ENCODE data around the gene ZMIZ1.
A peak's percentile ranks its signal among the peaks of the same experiment; 100 is the strongest.

ZMIZ1 gene

GRCh38 chr10:79186486-79187120 lies 117.8 kb downstream of the ZMIZ1 start:
- no peak for DNase-seq (ENCODE audit: low read depth in 3 of 3)

DNA sequence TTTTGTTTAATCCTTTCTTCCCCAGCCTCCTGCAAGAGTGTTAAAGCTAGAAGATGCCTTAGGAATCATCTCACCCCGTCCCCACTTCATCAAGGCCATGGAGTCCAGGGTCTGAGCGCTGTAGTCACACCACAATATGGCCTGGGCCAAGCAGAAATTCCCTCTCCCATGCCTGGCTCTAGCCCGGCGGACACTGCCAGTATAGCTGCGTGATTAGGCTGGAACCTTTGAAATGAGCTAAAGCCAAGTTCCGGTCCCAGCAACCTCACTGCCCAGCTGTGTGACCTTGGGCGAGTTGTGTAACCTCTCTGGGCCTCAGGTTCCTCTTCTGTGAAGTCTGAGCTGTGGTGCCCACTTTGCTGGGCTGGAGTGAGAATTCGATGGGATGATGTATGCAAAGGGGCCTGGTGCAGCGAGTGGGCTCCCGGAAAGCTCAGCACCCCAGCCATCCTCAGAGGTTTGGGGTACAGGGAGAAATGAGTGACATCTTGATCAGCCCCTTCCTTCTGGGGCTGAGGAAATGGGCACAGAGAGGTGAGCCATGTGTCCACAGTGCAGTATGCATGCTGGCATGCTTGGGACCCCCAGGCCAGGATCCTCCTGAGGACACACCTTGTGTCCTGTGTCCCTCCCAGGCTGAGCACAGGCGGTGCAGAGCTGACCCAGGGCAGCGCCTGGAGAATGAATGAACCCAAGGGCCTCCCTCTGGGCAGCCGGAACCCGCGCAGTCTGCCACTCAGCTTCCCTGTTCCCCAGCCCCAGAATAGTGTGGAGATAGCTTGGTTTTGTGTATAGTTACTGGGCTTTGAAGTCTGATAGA lies 118.6 kb downstream of the ZMIZ1 start:
- DNase-seq (ENCODE audit: low read depth in 3 of 3) = no peak

DNA sequence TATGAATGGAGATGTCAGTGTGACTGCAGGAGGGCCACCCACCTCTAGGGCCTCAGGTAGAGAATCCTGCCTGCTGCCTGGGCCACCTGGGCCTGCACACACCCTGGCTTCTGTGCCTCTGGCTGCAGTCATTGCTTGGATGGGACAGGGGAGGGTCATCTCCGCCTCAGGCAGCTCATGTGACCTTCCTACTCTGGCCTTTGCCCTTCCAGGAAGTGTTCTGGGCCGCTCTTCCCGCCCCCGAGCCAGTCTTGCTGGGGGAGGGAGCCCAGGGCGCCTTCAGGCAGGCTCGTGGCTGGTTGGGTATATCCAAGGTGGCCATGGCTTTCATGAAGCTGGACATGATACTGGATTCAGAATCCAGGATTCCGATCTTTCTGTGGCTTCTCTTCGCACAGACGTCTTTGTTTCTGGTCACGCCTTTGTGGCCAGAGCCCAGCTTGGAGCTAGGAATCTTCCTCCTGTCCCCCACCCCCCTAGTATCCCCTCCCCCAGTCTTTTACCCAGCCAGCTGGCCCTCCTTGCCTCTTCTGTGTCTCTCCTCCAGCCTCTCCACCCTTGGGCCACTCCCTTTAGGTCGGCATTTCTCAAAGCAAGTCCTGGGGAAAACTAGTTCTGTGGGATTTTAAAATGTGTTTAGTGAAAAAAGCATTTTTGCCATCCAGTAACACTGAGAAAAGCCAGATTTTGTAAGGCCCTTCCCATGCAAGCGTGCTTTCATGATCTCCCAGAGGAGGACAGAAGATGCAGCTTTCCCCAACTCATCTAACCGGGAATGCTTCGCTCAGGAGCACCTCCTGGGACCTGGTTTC lies 119.6 kb downstream of the ZMIZ1 start:
- no peak for DNase-seq (ENCODE audit: low read depth in 3 of 3)

GRCh38 chr10:79189181-79189580 lies 120.4 kb downstream of the ZMIZ1 start:
- DNase-seq (ENCODE audit: low read depth in 3 of 3) = no peak

- DNase-seq (ENCODE audit: low read depth in 3 of 3) = no peak
These were observed 121.2 kb downstream of the ZMIZ1 start for GRCh38 chr10:79189853-79190435.

DNA sequence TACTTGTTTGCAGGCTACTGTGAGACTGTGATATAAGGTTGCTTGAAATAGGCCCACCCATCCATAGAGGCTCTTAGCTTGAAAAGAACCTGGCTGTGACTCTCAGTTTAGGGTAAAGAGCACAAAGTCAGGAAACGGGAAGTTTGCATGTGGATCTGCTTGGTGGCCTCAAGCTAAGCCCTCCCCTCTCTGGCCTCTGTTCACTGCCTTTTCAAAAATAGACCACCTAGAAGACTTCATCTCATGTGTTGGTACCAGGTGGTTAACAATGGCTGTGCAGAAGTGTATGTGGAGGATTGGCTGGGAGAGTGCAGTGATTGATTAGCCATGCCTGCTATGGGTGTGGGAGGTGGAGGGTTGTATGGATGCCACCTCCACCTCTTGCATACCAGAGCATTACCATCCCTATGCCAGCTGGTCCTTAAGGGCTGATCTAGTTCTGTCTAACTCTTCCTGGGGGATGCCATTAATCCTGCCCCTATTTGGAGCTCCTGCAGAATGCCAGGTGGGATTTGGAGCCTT lies 122.0 kb downstream of the ZMIZ1 start:
- no peak for DNase-seq (ENCODE audit: low read depth in 3 of 3)

- no peak for DNase-seq (ENCODE audit: low read depth in 3 of 3)
These were observed 123.3 kb downstream of the ZMIZ1 start for GRCh38 chr10:79191951-79192676.

DNA sequence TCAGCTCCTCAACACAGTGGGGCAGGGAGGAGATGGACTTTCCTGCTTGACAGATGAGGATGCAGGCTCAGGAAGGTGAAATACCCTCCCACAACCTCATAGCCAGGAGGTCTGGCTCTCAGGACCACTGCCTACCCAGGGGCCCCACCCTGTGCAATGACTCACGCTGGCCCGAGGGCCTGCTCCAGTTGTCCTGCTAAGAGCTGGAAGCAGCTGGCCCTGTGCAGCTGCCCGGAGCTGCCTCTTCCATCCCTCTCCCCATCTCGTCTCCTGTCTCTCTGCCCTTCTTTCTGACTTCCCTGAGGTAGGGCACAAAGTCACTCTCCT lies 123.9 kb downstream of the ZMIZ1 start:
- DNase-seq (ENCODE audit: low read depth in 3 of 3) = no peak

DNA sequence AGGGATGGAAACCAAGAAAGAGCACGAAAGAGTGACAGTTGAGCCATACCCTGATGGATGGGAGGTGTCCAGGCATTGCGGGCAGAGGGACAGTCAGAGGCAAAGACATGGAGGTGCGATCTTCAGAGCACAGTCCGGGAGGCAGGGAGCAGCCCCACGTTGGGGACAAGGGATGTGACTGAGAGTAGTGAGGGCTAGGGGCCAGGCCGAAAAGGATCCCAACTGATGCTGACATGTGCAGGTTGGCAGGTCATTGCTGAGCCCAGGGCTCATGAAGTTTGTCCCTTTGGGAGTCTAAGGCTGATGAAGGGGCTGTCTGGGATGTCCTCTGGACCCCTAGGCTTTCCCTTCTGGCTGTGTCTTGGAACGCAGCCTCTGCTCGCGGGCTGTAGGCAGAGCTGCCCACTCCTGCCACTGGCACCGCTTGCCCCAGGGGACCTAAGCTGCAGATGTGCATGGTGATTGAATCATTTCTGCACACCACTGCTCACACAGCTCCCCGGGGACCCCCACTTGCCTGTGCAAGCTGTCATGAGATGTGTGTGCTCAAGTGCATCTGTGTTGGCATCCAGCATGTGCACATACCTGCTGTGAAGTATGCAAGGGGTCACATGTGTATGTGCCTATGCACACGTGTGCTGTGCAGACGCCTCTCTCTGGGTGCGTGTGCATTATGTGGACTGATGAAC lies 125.1 kb downstream of the ZMIZ1 start:
- DNase-seq (ENCODE audit: low read depth in 3 of 3) = no peak

- DNase-seq (ENCODE audit: low read depth in 3 of 3) = peak; percentile 65 to 74 (median 66)
These were observed 126.5 kb downstream of the ZMIZ1 start for GRCh38 chr10:79195091-79195923.

DNA sequence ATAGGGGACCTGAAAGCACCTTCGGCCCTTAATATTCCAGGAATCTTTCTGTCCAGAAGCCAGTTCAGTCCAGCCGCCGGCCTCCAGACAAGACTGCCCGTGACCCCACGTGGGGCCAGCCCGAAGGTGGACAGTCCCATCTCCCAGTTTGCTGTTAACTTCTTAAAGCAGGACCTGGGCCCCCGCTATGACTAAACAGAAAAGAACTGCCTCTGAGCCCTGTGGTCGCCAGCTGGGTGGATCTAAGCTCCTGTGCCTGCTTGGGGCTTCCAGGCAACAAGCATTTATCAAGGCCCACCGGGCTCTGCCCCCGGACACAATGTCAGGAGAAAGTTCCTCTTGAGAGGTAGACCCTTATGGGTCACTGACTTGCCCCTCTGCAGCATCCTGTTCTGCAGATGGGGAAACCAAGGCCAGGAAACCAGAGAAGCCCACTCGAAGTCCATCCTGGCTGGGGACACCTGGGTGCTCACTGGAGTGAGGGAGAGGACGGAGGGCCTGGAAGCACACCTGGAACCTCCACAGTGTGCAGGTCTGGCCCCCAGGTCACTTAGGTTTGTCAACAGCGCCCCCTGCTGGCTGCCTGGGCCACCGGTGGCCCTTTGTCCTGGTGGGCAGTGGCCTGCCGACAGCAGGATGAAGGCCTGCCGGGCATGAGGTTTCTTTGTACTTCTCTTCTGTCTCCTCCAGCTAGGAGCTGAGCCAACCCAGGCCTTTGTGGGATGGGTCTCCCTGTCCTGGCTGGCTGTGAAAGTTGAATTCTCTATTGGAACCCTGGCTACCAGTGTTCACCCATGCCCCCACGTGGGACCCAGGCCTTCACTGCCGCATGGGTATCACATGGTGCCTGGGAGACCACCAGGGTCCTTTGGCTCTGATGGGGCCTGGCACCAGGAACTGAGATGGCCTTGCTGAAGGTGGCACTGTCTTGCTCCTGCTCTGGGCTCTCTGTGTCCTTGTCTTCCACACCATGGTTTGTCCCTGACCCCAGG lies 128.0 kb downstream of the ZMIZ1 start:
- peak; percentile 48 to 73 (median 57) for DNase-seq (ENCODE audit: low read depth in 3 of 3)

DNA sequence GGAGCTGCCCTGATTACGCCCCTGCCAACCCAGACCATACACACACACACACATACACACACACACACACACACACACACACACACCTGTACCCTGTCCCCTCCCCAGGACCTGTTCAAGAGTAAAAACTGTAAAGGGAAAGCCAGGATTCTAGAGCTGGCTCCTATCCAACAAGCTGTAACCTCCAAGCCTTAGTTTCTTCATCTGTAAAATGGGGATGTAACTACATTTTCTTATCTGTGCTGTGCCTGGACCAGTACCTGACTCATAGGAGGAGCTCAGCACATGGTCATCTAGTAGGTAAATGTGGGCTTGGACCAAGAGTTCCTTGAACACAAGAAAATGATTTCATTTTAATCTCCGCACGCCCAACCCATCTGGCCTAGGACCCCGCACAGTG lies 128.8 kb downstream of the ZMIZ1 start:
- DNase-seq (ENCODE audit: low read depth in 3 of 3) = no peak

- no peak for DNase-seq (ENCODE audit: low read depth in 3 of 3)
These were observed 131.6 kb downstream of the ZMIZ1 start for GRCh38 chr10:79200346-79200745.

DNA sequence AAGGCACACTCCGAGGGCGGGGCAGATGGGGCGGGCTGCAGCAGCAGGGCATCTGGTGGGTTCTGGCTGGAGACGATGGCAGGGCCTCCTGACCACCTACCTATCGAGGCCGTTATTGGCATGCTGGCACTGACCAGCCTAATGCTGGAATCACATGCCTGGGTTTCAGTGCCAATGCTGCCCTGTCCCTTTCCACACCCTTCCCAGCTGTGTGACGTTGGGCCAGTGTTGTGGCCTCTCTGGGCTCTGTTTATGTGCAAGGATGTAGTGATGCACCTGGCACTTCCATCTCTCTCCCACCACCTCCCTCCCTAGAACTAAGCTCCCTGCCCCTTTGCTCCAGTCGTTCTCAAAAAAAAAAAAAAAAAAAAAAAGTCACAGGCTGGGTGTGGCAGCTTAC lies 132.9 kb downstream of the ZMIZ1 start:
- DNase-seq (ENCODE audit: low read depth in 3 of 3) = no peak

DNA sequence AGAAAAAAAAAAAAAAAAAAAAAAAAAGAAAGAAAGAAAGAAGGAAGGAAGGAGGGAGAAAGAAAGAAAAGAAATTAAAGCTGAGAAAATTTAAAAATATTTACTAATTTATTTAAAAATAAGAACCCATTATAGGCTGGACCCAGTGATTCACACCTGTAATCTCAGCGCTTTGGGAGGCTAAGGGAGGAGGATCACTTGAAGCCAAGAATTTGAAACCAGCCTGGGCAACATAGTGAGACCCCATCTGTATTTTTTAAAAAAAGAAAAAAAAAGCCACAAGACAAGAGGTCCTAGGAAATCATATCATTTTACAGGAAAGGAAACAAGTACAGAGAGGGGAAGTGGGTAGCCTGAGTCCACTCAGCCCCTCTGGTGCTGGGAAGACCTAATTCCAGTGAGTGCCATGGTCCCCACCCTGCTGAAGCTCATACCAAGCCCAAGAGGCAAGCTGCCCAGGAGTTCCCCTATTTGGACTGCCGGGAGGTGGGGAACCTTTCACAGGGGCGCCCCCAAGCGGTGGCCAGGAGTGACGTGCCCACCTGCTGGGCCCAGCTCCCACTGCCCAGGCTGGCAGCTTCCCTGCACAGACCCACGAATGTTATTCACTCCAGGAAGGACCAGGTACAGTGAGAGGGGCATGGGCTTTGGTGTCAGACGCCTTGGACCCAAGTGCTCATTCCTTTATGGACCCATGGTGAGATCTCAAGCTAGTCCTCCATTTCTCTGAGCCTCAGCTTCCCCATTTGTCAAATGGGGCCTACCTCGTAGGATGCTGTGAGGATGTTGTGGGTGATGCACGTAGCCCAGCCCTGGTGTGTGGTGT lies 133.6 kb downstream of the ZMIZ1 start:
- DNase-seq (ENCODE audit: low read depth in 3 of 3) = peak in 1 of 3 experiments; percentile 35

- DNase-seq (ENCODE audit: low read depth in 3 of 3) = no peak
These were observed 134.4 kb downstream of the ZMIZ1 start for GRCh38 chr10:79203014-79203644.

GRCh38 chr10:79203833-79204232 lies 135.1 kb downstream of the ZMIZ1 start:
- no peak for DNase-seq (ENCODE audit: low read depth in 3 of 3)

All from stimulated activated CD4-positive, alpha-beta T cell treated with anti-CD3 and anti-CD28 coated beads, TNF-alpha, amount 100 ng/mL, for 24 hours (primary cell).